ENCODE results near the gene SLC44A2. TPM values are rescaled to one million over a fixed set of nuclear protein-coding genes. Genes with fewer than 3 reads are reported as not detected.

The SLC44A2 gene
- total and polyA plus RNA-seq, 10 of the 15 experiments (the other 5 are each of a cell fraction or from before 2014, with no cell fraction given): 3.0 to 51.3 (median 26.8) TPM

DNA sequence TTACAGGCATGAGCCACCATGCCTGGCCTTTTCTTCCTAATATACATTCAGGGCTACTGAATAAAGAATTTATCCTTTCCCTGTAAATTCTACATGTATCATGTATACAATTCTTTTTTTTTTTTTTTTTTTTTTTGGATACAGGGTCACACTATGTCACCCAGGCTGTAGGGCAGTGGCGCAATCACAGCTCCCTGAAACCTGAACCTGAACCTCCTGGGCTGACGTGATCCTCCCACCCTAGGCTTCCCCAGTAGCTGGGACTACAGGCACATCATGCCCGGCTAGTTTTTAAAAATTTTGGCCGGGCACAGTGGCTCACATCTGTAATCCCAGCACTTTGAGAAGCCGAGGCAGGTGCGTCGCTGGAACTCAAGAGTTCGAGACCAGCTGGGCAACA, 6.5 kb upstream of the SLC44A2 start:
- Histone ChIP-seq H3K27me3 (replicated peaks in 1 of 2; ENCODE audit: control insufficient read depth in 2 of 2, insufficient read depth in 2 of 2, low read length in 1 of 2) (no peaks in the 10 kb centered on the region), H3K9ac (ENCODE audit: control insufficient read depth, insufficient read depth, low read length) (no peak overlapping the region), H3K4me2 (ENCODE audit: control insufficient read depth, insufficient read depth) (no peak overlapping the region), H3K36me3 (ENCODE audit: control insufficient read depth in 2 of 2, insufficient read depth in 2 of 2, low read length in 1 of 2) (peaks cover 0 to 2% of the 10 kb centered on the region in 2 experiments; a peak in 2 of 4 replicates), H3K27ac (ENCODE audit: control insufficient read depth, insufficient read depth) (no peak overlapping the region), H4K20me1 (ENCODE audit: control insufficient read depth, insufficient read depth) (no peaks in the 10 kb centered on the region), H3K4me1 (ENCODE audit: control insufficient read depth, insufficient read depth, low read length) (no peaks in the 10 kb centered on the region), H3K4me3 (no peak overlapping the region), H2AFZ (ENCODE audit: control insufficient read depth, low read depth, low read length) (no peak overlapping the region), H3K9me3 (replicated peaks; ENCODE audit: control insufficient read depth, insufficient read depth, low read length) (no peaks in the 10 kb centered on the region), H3K79me2 (ENCODE audit: control insufficient read depth, insufficient read depth, low read length) (no peaks in the 10 kb centered on the region; the same call in 1 of the 2 replicates)
- ChIA-PET RAD21 (ENCODE audit: unreplicated experiment) (interaction anchor here (0.6 kb wide), 2 partner anchors 82 to 217 kb away, joined by 3 to 4 read pairs; partner anchors contain the start of gene TMED1), CTCF (interaction anchor here (0.7 to 1.5 kb wide), 4 partner anchors 27 to 81 kb away, joined by 3 to 8 read pairs (median 4); no protein-coding TSS in a partner anchor), POLR2A (interaction anchor here (0.7 kb wide), 1 partner anchor 46 kb away, joined by 3 read pairs; no protein-coding TSS in a partner anchor), SMC1A (ENCODE audit: uncharacterized antibody, unreplicated experiment) (interaction anchor here (1.3 kb wide), 1 partner anchor 99 kb away, joined by 3 read pairs; the partner anchor contains the start of gene DNM2)
- intact Hi-C loops (cut with micrococcal nuclease; ENCODE audit: unreplicated experiment) (no loop called here), in situ Hi-C loops (cut with MboI) (no loop called here)
- 96% methylated on average over 8 of the region's 8 CpGs for WGBS (ENCODE audit: insufficient coverage, insufficient replicate concordance, low lambda C conversion rate, missing lambda C conversion rate)
- FAIRE-seq (no peak), ATAC-seq (no peak), DNase-seq (ENCODE audit: low read depth, low spot score) (no peak)
- no peak for TF ChIP-seq STAT1 (conservative IDR thresholded peaks at IDR 0.05)
- no peak for TF ChIP-seq BMI1 (IDR thresholded peaks at IDR 0.05; ENCODE audit: borderline replicate concordance)
- no peak for TF ChIP-seq PAX5 (IDR thresholded peaks at IDR 0.05; ENCODE audit: borderline replicate concordance, low read depth, low read length)
- TF ChIP-seq NFXL1 (IDR thresholded peaks at IDR 0.05; ENCODE audit: borderline replicate concordance): no peak
- TF ChIP-seq RUNX3 (IDR thresholded peaks at IDR 0.05; ENCODE audit: low read length): no peak
- no peak for TF ChIP-seq POLR2A (IDR thresholded peaks at IDR 0.05; ENCODE audit: low read depth, low read length)
- TF ChIP-seq WRNIP1 (IDR thresholded peaks at IDR 0.05; ENCODE audit: borderline replicate concordance, low read depth, low read length): no peak
- TF ChIP-seq HDAC6 (IDR thresholded peaks at IDR 0.05; ENCODE audit: unreplicated experiment): no peak
- TF ChIP-seq RAD51 (IDR thresholded peaks at IDR 0.05): no peak
- no peak for TF ChIP-seq NR2C1 (IDR thresholded peaks at IDR 0.05)
- TF ChIP-seq, protein P1, sequence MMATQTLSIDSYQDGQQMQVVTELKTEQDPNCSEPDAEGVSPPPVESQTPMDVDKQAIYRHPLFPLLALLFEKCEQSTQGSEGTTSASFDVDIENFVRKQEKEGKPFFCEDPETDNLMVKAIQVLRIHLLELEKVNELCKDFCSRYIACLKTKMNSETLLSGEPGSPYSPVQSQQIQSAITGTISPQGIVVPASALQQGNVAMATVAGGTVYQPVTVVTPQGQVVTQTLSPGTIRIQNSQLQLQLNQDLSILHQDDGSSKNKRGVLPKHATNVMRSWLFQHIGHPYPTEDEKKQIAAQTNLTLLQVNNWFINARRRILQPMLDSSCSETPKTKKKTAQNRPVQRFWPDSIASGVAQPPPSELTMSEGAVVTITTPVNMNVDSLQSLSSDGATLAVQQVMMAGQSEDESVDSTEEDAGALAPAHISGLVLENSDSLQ (IDR thresholded peaks at IDR 0.05): no peak
- TF ChIP-seq SMAD5 (IDR thresholded peaks at IDR 0.05; ENCODE audit: low read depth): no peak
- TF ChIP-seq RCOR1 (conservative IDR thresholded peaks at IDR 0.05; ENCODE audit: low read depth, low read length): no peak
- no peak for TF ChIP-seq EP300 (IDR thresholded peaks at IDR 0.05; ENCODE audit: borderline replicate concordance in 1 of 2, control insufficient read depth in 1 of 2, low read depth in 2 of 2, low read length in 2 of 2)
- no TSS peak for BruUV-seq (replicated peaks)
